GM21737 (cell line): Measurements from ENCODE around the gene ALOX15.
"Not testable (repeated sequence)": the region's sequence is repeated elsewhere in the genome, so short reads cannot be mapped to it uniquely, and the experiment has no call there.

Source experiments
- ATAC-seq: cut with Tn5 transposase; IDR thresholded peaks from one replicate; pipeline ENCODE4 v1.9.1; 2021; ENCODE audit warnings: mild to moderate bottlenecking, moderate library complexity; ENCODE audit not compliant: unreplicated experiment

ALOX15 gene

DNA sequence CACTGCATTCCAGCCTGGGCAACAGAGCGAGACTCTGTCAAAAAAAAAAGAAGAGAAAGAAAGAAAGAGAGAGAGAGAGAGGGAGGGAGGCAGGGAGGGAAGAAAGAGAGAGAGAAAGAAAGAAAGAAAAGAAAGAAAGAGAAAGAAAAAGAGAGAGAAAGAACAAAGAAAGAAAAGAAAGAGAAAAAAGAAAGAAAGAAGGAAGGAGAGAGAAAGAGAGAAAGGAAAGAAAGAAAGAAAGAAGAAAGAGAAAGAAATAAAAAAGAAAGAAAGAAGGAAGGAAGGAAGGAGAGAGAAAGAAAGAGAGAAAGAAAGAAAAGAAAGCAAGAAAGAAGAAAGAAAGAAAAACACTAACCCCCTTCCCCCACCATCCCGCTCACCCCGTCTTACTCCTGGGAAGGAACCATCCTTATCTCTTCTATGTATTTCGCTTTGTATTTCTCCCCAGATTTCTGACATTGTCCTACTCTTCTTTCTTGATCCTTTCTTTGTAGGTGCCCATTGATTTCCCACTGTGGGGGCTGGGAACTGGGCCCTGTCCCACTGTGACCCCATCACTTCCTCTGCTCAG is 20.9 kb downstream of the ALOX15 start:
- no peak for ATAC-seq

GRCh38 chr17:4617590-4618351 is 23.7 kb downstream of the ALOX15 start:
- no peak for ATAC-seq

DNA sequence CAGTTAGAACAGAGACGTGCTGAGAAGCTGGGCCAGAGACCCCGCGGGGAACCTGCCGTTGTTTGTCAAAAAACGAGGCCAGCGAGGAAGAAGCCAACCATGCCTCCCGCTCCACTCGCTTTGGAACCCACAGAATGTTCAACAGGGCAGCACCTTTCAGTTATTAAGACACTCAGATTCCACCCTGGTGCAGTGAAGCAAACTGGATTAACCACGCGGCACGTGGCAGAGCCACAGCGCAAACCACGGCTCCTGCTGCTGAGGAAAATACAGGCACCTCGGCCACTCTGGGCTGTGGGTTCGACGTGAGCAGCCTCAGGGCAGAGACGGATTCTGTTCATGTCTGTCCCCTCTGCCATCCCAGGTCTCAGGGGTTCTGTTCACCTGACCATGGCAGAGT is 24.4 kb downstream of the ALOX15 start:
- no peak for ATAC-seq

DNA sequence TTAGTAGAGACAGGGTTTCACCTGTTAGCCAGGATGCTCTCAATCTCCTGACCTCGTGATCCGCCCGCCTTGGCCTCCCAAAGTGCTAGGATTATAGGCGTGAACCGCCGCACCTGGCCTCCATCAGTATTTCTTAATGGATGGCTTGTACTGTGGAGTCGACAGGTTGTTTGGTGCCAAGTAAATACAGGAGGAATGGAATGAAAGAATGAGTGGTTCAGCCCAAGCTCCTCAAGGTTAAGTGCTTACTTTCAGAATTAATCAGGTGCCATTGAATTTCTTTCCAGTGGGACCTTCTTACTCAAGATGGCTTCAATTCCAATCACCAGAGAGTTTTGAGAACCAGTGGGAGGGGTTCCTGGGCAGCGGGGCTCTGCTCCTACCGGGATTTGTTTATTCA is 25.0 kb downstream of the ALOX15 start:
- no peak for ATAC-seq

DNA sequence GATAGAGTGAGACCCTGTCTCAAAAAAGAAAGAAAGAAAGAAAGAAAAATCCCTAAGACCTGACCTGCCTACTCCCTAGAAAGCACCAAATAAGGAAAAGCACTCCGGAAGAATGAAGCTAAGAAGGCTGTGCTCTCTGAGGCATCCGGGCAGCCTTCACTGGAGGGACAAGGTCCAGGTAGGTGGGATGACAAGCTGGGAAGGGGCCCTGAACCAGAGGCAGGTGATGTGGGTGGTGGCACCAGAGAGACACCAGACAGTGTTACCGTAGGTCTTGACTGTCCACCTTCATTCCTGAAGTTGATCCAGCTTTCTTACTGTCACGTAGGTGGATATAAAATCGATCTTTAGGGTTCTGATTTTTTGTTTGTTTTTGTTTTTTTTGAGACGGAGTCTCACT is 30.8 kb downstream of the ALOX15 start:
- no peak for ATAC-seq

DNA sequence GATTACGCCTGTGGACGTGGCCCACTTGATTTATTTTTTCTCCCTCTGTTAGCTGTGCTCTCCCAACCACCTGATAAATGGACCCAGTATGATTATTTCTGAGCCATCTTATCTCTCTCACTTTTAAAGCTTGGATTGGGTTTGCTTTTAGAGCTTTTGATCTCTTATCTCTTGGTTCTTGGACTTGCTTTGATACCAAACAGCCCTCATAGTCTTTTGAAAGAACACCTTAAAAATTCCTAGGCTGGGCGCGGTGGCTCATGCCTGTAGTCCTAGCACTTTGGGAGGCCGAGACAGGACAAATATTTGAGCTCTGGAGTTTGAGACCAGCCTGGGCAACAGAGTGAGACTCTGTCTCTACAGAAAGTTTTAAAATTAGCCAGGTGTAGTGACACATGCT is 31.3 kb downstream of the ALOX15 start:
- ATAC-seq: no peak

- ATAC-seq: no peak
Measured at GRCh38 chr17:4609761-4610160, 31.7 kb downstream of the ALOX15 start.

GRCh38 chr17:4607773-4608187 is 33.7 kb downstream of the ALOX15 start:
- no peak for ATAC-seq

- no peak for ATAC-seq
Measured at GRCh38 chr17:4607261-4607741, 34.2 kb downstream of the ALOX15 start.

DNA sequence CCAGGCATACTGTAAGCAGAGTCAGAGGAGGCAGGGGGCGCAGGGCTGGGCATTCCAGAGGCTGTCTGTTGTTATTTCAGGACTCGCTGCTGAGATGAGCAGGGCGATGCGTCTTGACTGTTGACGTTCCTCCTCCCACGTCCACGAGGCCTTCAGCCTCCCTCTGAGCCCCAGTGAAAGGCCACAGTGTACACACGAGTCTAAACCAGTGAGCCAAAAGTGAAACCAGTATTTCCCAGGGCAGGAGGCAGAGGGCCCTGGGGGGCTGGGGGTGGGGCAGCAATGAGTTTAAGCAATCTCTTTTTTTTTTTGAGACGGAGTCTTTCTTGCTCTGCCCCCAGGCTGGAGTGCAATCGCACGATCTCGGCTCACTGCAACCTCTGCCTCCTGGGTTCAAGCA is 35.7 kb downstream of the ALOX15 start:
- no peak for ATAC-seq

DNA sequence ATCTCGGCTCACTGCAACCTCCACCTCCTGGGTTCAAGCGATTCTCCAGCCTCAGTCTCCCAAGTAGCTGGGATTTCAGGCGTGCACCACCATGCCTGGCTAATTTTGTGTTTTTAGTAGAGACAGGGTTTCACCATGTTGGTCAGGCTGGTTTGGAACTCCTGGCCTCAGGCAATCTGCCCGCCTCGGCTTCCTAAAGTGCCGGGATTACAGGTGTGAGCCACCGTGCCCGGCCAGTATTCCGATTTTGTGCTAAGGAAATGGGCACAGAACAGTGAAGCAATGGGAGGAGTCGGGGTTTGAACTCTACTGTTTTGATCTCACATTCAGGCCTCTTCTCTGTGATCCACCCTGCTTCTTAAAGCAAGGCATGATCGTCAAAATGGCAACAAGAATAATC is 36.7 kb downstream of the ALOX15 start:
- ATAC-seq: not testable (repeated sequence)

DNA sequence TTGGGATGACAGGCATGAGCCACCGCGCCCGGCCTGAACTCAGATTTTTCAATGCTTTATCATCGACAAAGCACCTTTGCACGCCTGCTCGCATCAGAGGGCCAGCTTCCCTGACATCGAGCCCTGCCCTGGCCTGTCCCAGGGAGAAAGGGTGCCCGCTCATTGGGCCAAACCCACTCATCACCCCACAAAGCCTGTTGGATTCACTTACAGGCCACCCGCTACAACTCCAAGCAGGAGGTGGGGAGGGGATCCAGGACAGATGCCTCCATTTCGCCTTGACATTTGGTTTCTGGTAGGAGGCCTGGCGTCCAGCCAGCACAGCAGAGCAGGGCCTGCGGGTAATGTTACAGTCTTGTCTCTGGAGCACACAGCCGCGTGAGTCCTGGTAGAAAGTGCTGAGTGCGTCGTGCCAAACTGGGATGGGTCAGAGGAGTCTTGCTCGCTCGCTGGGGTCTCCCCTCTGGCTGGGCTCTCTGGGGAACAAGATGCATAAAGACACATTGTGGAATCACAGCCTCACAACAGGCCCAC is 37.3 kb downstream of the ALOX15 start:
- ATAC-seq: no peak

- ATAC-seq: no peak
Measured at GRCh38 chr17:4602041-4602440, 39.4 kb downstream of the ALOX15 start.

DNA sequence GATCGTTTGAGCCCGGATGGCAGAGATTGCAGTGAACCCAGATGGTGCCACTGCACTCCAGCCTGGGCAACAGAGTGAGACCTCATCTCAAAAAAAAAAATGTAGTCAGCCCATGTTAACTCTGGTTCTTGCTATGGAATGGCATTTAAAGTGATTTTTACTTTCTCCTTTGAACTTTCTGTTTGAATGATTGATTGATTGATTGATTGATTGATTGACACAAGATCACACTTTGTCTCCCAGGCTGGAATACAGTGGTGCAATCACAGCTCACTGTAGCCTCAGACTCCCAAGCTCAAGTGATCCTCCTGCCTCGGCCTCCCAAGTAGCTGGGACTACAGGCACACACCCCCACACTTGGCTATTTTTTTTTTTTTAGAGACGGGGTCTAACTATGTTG is 40.2 kb downstream of the ALOX15 start:
- ATAC-seq: no peak

DNA sequence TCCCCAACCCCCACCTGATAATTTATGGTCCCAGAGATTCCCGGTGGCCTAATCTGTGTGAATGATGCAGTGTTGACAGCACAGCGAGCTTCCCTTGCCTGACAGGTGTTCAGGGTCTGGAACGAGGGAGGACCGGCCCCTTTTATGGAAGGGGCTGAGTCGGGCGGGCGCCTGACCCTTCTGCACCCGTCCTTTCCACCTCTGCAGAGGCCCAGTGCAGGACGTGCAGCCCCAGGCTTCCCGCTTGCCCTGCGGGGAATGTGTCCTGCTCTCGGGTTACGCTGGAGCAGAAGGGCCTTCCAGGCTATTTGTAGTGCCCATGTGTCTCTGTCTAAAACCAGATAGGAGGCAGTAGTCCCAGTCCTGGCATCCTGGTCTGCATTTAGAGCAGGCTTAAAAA is 40.9 kb downstream of the ALOX15 start:
- ATAC-seq: no peak

GRCh38 chr17:4599505-4600281 is 41.8 kb downstream of the ALOX15 start:
- no peak for ATAC-seq

DNA sequence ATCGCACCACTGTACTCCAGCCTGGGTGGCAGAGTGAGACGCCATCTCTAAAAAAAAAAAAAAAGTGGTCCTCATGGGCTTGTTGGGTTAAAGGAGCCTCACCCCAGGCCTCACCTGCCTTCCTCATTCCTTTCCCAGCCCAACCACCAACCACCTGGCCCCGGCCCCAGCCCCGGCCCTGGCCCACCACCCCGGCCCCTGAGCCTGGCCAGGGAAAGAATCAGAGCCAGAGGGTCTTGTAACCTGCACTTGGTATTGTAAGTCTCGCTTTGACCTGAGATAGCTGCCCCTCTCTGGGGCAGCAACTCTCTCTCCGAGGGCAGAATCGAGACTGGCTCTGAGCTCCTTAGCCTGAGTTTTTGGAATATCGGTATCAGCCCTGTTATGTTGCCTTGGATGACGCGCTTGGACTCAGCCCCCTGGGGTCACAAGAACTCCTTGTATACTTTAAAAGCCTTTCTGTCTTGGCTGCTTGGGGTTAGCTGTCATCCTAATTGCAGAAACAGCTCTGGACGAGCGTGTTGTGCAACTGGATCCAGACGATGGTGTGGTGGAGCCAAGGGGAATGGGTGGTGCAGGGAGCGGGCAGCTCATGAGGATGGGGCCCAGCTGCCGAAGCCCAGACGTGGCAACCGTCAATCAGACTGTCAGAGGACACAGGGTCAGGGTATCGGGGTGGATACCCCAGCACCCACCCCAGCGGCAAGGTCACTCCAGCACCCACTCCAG is 42.5 kb downstream of the ALOX15 start:
- ATAC-seq: no peak

GRCh38 chr17:4597975-4598374 is 43.5 kb downstream of the ALOX15 start:
- no peak for ATAC-seq

- ATAC-seq: no peak
Measured at GRCh38 chr17:4596636-4597380, 44.7 kb downstream of the ALOX15 start.

GRCh38 chr17:4595685-4596342 is 45.7 kb downstream of the ALOX15 start:
- ATAC-seq: not testable (repeated sequence)
